K562 (cell line): ENCODE data around the gene RIPK3. TPM values are rescaled to one million over a fixed set of nuclear protein-coding genes. Genes with fewer than 3 reads are reported as not detected.

Source experiments
- ATAC-seq: fragments of 200-7000 bp; cut with Tn5 transposase; 3 replicates; pipeline ENCODE4 v1.9.1; 2020; ENCODE audit warnings: moderate library complexity
- BruUV-seq: library from RNA; stranded (reverse); fragments of 400-500 nt; replicated peaks from 2 replicates; lab custom pipeline; 2021; lab: Mats Ljungman, UMichigan
- CTCF ChIA-PET: fragments of 300-600 bp; formaldehyde crosslinking; extraction: SDS; loops from one replicate; lab custom pipeline; 2021; ENCODE audit warnings: low intra/inter-chr PET ratio; lab: Yijun Ruan, JAX
- POLR2A ChIA-PET: fragments of 300-600, 350-650 bp; sonication (Branson Sonifier 250); formaldehyde crosslinking; extraction: SDS; loops from one replicate; lab custom pipeline; 2021; ENCODE audit warnings: antibody characterized with exemption, inconsistent platforms; lab: Yijun Ruan, JAX
- DNase-seq, 4 experiments: peaks; one replicate each; pipeline versions ENCODE4 v3.0.0 to v3.0.0-alpha.2; 2011 to 2018; ENCODE audit warnings: low spot score in 3 of 4, mixed read lengths in 3 of 4; ENCODE audit errors: extremely low read depth in 1 of 4
- FAIRE-seq: peaks from 2 replicates; lab custom pipeline; 2011; peaks lifted over from hg19 to GRCh38; lab: Jason Lieb, UNC
- H2AFZ ChIP-seq: 2 replicates; pipeline ENCODE4 v1.6.0; 2011; ENCODE audit warnings: low read depth, low read length, control low read depth, inconsistent platforms
- H3K27ac ChIP-seq: fragments of 200-600 bp; 3 replicates; pipeline ENCODE4 v1.8.0; 2011; ENCODE audit warnings: low read depth, mild to moderate bottlenecking, control low read depth, inconsistent platforms, low read length, moderate library complexity, mixed read lengths; ENCODE audit errors: extremely low read depth
- H3K27me3 ChIP-seq, 2 experiments: fragments of 300-600 bp in 1 of 2; 2 replicates in 1 of 2; 3 replicates in 1 of 2; pipeline versions ENCODE4 v1.6.0 to v1.8.0; 2011; ENCODE audit warnings: inconsistent platforms in 2 of 2, low read length in 2 of 2, mild to moderate bottlenecking in 1 of 2, mixed read lengths in 1 of 2, moderate library complexity in 1 of 2; ENCODE audit not compliant: control insufficient read depth in 2 of 2, insufficient read depth in 2 of 2
- H3K36me3 ChIP-seq: fragments of 300-600 bp; 3 replicates; pipeline ENCODE4 v1.8.0; 2011; ENCODE audit warnings: mild to moderate bottlenecking, low read length, inconsistent platforms; ENCODE audit not compliant: control insufficient read depth, insufficient read depth
- H3K4me1 ChIP-seq, 2 experiments: fragments of 200-600 bp in 1 of 2; replicated peaks in 1 of 2; 2 replicates in 1 of 2; 3 replicates in 1 of 2; pipeline versions ENCODE4 v1.5.1 to v1.8.0; 2011; ENCODE audit warnings: inconsistent platforms in 2 of 2, low read length in 2 of 2, mild to moderate bottlenecking in 1 of 2, mixed read lengths in 1 of 2, moderate library complexity in 1 of 2; ENCODE audit not compliant: control insufficient read depth in 2 of 2, insufficient read depth in 2 of 2
- H3K4me2 ChIP-seq: 2 replicates; pipeline ENCODE4 v1.6.1; 2011; ENCODE audit warnings: low read length, control low read depth, inconsistent platforms, mixed read lengths; ENCODE audit not compliant: insufficient read depth
- H3K4me3 ChIP-seq: fragments of 200-600 bp; sonication (generic), shearing (Covaris generic); 2 replicates; pipeline ENCODE4 v1.5.1; 2016; ENCODE audit warnings: control low read depth, inconsistent platforms
- H3K79me2 ChIP-seq: fragments of 200-600 bp; 3 replicates; pipeline ENCODE4 v1.8.0; 2011; ENCODE audit warnings: low read length, inconsistent platforms; ENCODE audit not compliant: control insufficient read depth, insufficient read depth
- H3K9ac ChIP-seq, 2 experiments: 2 replicates each; pipeline versions ENCODE4 v1.6.0 to v1.6.1; 2011; ENCODE audit warnings: low read depth in 2 of 2, low read length in 2 of 2, control low read depth in 1 of 2, inconsistent platforms in 1 of 2, mild to moderate bottlenecking in 1 of 2, mixed read lengths in 1 of 2; ENCODE audit not compliant: insufficient read depth in 1 of 2
- H3K9me1 ChIP-seq: one replicate; pipeline ENCODE4 v1.6.0; 2011; ENCODE audit warnings: inconsistent platforms, mild to moderate bottlenecking, low read length, moderate library complexity; ENCODE audit not compliant: control insufficient read depth, insufficient read depth
- H3K9me3 ChIP-seq: replicated peaks from 2 replicates; pipeline ENCODE4 v1.5.1; 2011; ENCODE audit warnings: low read depth, low read length, inconsistent platforms; ENCODE audit not compliant: control insufficient read depth, insufficient read depth
- H4K20me1 ChIP-seq: replicated peaks from 2 replicates; pipeline ENCODE4 v1.6.1; 2011; ENCODE audit warnings: low read length, inconsistent platforms, mixed read lengths; ENCODE audit not compliant: control insufficient read depth, insufficient read depth
- BCOR ChIP-seq: fragments of 450-650 bp; IDR thresholded peaks from 2 replicates; pipeline ENCODE4 v1.6.1; 2016
- BRD4 ChIP-seq: fragments of 200-600 bp; sonication (generic); IDR thresholded peaks from 2 replicates; pipeline ENCODE4 v1.6.1; 2017; ENCODE audit warnings: inconsistent platforms
- CEBPB ChIP-seq: fragments of 450-650 bp; IDR thresholded peaks from 2 replicates; pipeline ENCODE4 v1.6.1; 2016; ENCODE audit warnings: missing genetic modification characterization, missing compliant biosample characterization
- DMBX1 ChIP-seq: fragments of 250-450 bp; sonication (Bioruptor Pico); IDR thresholded peaks from 2 replicates; pipeline ENCODE4 v1.8.0; 2022; ENCODE audit warnings: inconsistent platforms, mild to moderate bottlenecking, moderate library complexity, borderline replicate concordance
- ETV6 ChIP-seq, 3 experiments: fragments of 150-350 bp in 1 of 3; sonication (generic) in 1 of 3; formaldehyde crosslinking in 1 of 3; IDR thresholded peaks; 2 replicates each; pipeline versions ENCODE4 v1.6.1 to v1.8.0; 2014 to 2022; ENCODE audit warnings: borderline replicate concordance in 2 of 3, low read depth in 2 of 3, antibody characterized with exemption in 1 of 3, low read length in 1 of 3, mild to moderate bottlenecking in 1 of 3, missing genetic modification reagents in 1 of 3
- HDAC3 ChIP-seq: fragments of 450-650 bp; IDR thresholded peaks from 2 replicates; pipeline ENCODE4 v1.6.1; 2018; ENCODE audit warnings: borderline replicate concordance, mild to moderate bottlenecking, moderate library complexity; ENCODE audit not compliant: partially characterized antibody
- MCM2 ChIP-seq: fragments of 450-650 bp; IDR thresholded peaks from 2 replicates; pipeline ENCODE4 v1.6.1; 2017; ENCODE audit warnings: low read depth, mild to moderate bottlenecking
- MYBL2 ChIP-seq, 2 experiments: fragments of 450-650 bp in 1 of 2; sonication (generic) in 1 of 2; formaldehyde crosslinking in 1 of 2; IDR thresholded peaks; 2 replicates each; pipeline versions ENCODE4 v1.6.1 to v1.8.1; 2017 to 2022; ENCODE audit warnings: borderline replicate concordance in 1 of 2, inconsistent platforms in 1 of 2, low read depth in 1 of 2, mild to moderate bottlenecking in 1 of 2, missing genetic modification reagents in 1 of 2, moderate library complexity in 1 of 2
- NFRKB ChIP-seq: fragments of 450-650 bp; IDR thresholded peaks from 2 replicates; pipeline ENCODE4 v1.6.1; 2016; ENCODE audit warnings: low read depth
- NFYB ChIP-seq: IDR thresholded peaks from 2 replicates; pipeline ENCODE4 v1.6.1; 2011; ENCODE audit warnings: mild to moderate bottlenecking, moderate library complexity; ENCODE audit not compliant: insufficient read length; ENCODE audit errors: extremely low read depth
- PRMT5 ChIP-seq: sonication (generic); formaldehyde crosslinking; IDR thresholded peaks from 2 replicates; pipeline ENCODE4 v1.5.0; 2020; ENCODE audit warnings: missing genetic modification reagents
- RBFOX2 ChIP-seq: fragments of 200-400 bp; formaldehyde crosslinking; IDR thresholded peaks from 2 replicates; pipeline ENCODE4 v1.6.1; 2017; ENCODE audit warnings: low read depth, mild to moderate bottlenecking, low read length, moderate library complexity
- SNIP1 ChIP-seq: fragments of 450-650 bp; IDR thresholded peaks from 2 replicates; pipeline ENCODE4 v1.7.1; 2017; ENCODE audit warnings: low read depth, mild to moderate bottlenecking
- SRSF1 ChIP-seq: fragments of 200-400 bp; formaldehyde crosslinking; IDR thresholded peaks from 2 replicates; pipeline ENCODE4 v1.6.1; 2017; ENCODE audit warnings: mild to moderate bottlenecking, low read depth, low read length, moderate library complexity
- TCF3 ChIP-seq: sonication (generic); formaldehyde crosslinking; IDR thresholded peaks from 2 replicates; pipeline ENCODE4 v1.4.0; 2020; ENCODE audit warnings: mild to moderate bottlenecking, missing genetic modification reagents
- WGBS: fragments of 100-300 bp; shearing (Covaris generic); methylation state at CpG from one replicate; pipeline ENCODE4 v1.1.6; 2016; ENCODE audit warnings: low coverage, mixed read lengths; ENCODE audit not compliant: insufficient coverage; ENCODE audit errors: missing lambda C conversion rate; 5-methylcytosine and 5-hydroxymethylcytosine counted together
- in situ Hi-C: fragments of 300-500 bp; cut with MboI; formaldehyde crosslinking; loops from 4 replicates; pipeline ENCODE4 v1.15.0; 2018; ENCODE audit warnings: inconsistent platforms, mixed read lengths
- intact Hi-C: fragments of 100-400 bp; cut with micrococcal nuclease; formaldehyde crosslinking; loops from 2 replicates; pipeline ENCODE4 v1.14.2; 2022
- polyA plus RNA-seq, 8 experiments: library from polyadenylated mRNA; depleted of rRNA in 4 of 8; stranded (reverse) in 5 of 8; unstranded in 3 of 8; fragments of >200 nt; fragmentation: Nextera tagmentation in 2 of 8; fragmentation: Illumina TruSeq in 1 of 8; extraction: Ambion mirVana in 2 of 8; extraction: Trizol in 1 of 8; gene quantifications; 2 replicates each; pipeline versions ENCODE4 v1.2.1 to v1.2.3, GENCODE V29; 2011 to 2014; ENCODE audit warnings: inconsistent platforms in 1 of 8, missing spikeins in 1 of 8
- total RNA-seq, 7 experiments: library from RNA; depleted of rRNA in 6 of 7; stranded (reverse); fragments of >200 nt in 6 of 7; fragmentation: Illumina TruSeq in 2 of 7; extraction: Trizol in 2 of 7; gene quantifications; 2 replicates each; pipeline versions ENCODE4 v1.2.1 to v1.2.3, GENCODE V29; 2011 to 2021; ENCODE audit warnings: low replicate concordance in 1 of 7
- TF ChIP-seq, protein P1 (sequence below): fragments of 450-650 bp; formaldehyde crosslinking; IDR thresholded peaks from 2 replicates; pipeline ENCODE4 v1.4.0; 2020; ENCODE audit warnings: mild to moderate bottlenecking, mixed read lengths
- TF ChIP-seq, protein P2 (sequence below): IDR thresholded peaks from 2 replicates; pipeline ENCODE4 v1.6.1; 2011; ENCODE audit warnings: borderline replicate concordance, low read depth, mild to moderate bottlenecking, moderate library complexity, low read length; ENCODE audit not compliant: insufficient read depth, poor library complexity, severe bottlenecking

RIPK3 gene
- total and polyA plus RNA-seq, 9 of the 15 experiments (the other 6 are each of a cell fraction or from before 2014, with no cell fraction given), result 0.03 to 0.43 (median 0.28) TPM; not detected in 3

DNA sequence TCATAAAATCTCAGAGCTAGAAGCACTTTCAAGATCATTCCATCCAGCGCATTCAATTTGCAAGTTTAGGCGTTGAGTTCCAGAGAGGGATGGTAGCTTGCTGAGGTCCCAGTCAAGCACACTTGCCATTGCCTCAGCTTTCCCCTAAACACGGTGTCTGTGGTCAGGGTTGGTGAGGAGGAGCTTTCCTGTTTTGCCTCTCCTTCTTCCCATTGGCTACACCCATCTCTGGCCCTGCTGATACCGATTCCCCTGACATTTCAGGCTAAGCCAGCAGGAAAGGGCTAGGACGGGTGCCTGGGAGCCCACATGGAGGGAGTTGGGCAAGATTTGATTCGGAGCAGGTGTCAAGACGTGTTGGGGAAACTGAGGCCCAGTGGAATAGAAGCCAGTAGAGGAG, 37.3 kb upstream of the RIPK3 start:
- peak; percentile 33 for ATAC-seq
- WGBS, result 23% methylated on average over 7 of the region's 7 CpGs

More for the DNA sequence above, 37.3 kb upstream of the RIPK3 start:
- peak; percentile 55 to 70 (median 65) for DNase-seq
- Histone ChIP-seq H3K27me3 (no peaks in the 10 kb centered on the region), H3K9me1 (no peaks in the 10 kb centered on the region), H4K20me1 (no peaks in the 10 kb centered on the region), H3K9ac (no peak overlapping the region; a peak in 1 of 4 replicates), H3K36me3 (no peaks in the 10 kb centered on the region), H3K4me1 (peaks cover 23 to 24% of the 10 kb centered on the region in 2 experiments), H3K4me3 (no peak overlapping the region), H3K9me3 (no peaks in the 10 kb centered on the region), H3K27ac (no peak overlapping the region; the same call in 2 of the 3 replicates), H3K79me2 (no peaks in the 10 kb centered on the region), H2AFZ (peak overlapping the region; percentile 74; the same call in 1 of the 2 replicates), H3K4me2 (peak overlapping the region; percentile 58)
- peak; percentile 61 for FAIRE-seq
- intact Hi-C loops, result no loop called here
- no TSS peak for BruUV-seq
- ChIA-PET CTCF (no interaction called here), POLR2A (interaction anchor here (0.5 to 0.8 kb wide), 3 partner anchors 12 to 74 kb away, joined by 3 to 4 read pairs (median 4); no protein-coding TSS in a partner anchor)
- TF ChIP-seq ETV6 (IDR thresholded peaks at IDR 0.05; ENCODE audit: borderline replicate concordance in 1 of 2, low read depth in 2 of 2, low read length in 1 of 2) (no peak), ETV6 (CRISPR knock-in tag; IDR thresholded peaks at IDR 0.05; ENCODE audit: borderline replicate concordance) (no peak), NFRKB (no peak), BRD4 (no peak), TCF3 (CRISPR knock-in tag) (peak; percentile 44; the same call in 1 of the 2 replicates), DMBX1 (no peak), RBFOX2 (0 out of 2 replicates have a peak, but pooled peaks have one; percentile 4), PRMT5 (CRISPR knock-in tag) (no peak), BCOR (0 out of 2 replicates have a peak, but pooled peaks have one; percentile 23), HDAC3 (no peak), MYBL2 (IDR thresholded peaks at IDR 0.05; ENCODE audit: low read depth) (no peak), MYBL2 (CRISPR knock-in tag; IDR thresholded peaks at IDR 0.05; ENCODE audit: borderline replicate concordance) (no peak), SNIP1 (no peak), NFYB (peak; percentile 34), SRSF1 (no peak), MCM2 (no peak), CEBPB (peak; percentile 26; the same call in 1 of the 2 replicates)
- TF ChIP-seq, protein P1, sequence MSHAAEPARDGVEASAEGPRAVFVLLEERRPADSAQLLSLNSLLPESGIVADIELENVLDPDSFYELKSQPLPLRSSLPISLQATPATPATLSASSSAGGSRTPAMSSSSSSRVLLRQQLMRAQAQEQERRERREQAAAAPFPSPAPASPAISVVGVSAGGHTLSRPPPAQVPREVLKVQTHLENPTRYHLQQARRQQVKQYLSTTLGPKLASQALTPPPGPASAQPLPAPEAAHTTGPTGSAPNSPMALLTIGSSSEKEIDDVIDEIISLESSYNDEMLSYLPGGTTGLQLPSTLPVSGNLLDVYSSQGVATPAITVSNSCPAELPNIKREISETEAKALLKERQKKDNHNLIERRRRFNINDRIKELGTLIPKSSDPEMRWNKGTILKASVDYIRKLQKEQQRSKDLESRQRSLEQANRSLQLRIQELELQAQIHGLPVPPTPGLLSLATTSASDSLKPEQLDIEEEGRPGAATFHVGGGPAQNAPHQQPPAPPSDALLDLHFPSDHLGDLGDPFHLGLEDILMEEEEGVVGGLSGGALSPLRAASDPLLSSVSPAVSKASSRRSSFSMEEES (CRISPR knock-in tag), result no peak
- TF ChIP-seq, protein P2, sequence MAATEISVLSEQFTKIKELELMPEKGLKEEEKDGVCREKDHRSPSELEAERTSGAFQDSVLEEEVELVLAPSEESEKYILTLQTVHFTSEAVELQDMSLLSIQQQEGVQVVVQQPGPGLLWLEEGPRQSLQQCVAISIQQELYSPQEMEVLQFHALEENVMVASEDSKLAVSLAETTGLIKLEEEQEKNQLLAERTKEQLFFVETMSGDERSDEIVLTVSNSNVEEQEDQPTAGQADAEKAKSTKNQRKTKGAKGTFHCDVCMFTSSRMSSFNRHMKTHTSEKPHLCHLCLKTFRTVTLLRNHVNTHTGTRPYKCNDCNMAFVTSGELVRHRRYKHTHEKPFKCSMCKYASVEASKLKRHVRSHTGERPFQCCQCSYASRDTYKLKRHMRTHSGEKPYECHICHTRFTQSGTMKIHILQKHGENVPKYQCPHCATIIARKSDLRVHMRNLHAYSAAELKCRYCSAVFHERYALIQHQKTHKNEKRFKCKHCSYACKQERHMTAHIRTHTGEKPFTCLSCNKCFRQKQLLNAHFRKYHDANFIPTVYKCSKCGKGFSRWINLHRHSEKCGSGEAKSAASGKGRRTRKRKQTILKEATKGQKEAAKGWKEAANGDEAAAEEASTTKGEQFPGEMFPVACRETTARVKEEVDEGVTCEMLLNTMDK, result no peak
- in situ Hi-C loops, result no loop called here
